HG03135 (cell line): ENCODE results near the gene CEMIP2.

Experiments
- ATAC-seq: cut with Tn5 transposase; IDR thresholded peaks from one replicate; pipeline ENCODE4 v1.9.1; 2021; ENCODE audit warnings: mild to moderate bottlenecking, moderate library complexity; ENCODE audit not compliant: unreplicated experiment

Gene CEMIP2

DNA sequence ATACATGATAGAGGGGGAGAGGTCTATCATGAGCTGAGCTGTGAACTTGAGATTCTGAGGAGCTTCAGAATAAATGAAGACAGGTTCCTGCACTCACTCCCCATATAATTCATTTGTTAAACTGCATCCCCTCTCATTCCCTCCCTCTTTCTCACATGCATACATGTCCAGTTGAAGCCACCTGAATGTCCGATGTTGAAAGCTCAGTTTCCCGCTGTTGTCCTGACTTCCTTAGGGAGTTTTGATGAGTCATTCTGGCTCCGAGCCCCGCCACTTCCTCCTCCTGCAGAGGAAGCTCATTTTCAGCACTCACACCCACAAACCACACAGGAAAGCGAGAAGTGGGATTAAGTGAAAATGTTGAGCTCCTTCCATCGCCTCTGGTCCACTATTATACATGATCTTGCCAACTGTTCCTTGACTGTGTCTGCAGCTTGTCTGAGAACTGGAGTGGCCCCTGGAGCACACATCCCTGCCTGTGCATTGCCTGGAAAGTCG lies 121.2 kb downstream of the CEMIP2 start:
- no peak for ATAC-seq

DNA sequence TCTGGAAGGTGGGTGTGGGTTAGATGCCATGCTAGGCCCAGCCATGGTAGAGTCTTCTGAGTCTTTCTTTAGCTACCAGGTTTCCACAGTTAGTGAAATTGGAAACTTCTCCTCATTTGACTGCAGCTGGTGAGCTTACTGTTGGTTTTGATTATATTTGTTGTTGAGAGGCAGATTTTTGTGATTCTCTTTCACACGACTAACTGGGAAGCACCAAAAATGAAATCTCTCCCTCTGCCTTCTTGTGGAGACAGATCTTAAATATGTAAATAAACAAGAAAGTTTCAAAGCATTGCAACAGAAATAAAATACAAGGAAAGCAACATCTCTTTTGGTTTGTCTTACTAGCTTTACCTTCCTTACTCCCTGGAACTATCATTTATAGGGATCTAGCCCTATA lies 122.2 kb downstream of the CEMIP2 start:
- no peak for ATAC-seq

DNA sequence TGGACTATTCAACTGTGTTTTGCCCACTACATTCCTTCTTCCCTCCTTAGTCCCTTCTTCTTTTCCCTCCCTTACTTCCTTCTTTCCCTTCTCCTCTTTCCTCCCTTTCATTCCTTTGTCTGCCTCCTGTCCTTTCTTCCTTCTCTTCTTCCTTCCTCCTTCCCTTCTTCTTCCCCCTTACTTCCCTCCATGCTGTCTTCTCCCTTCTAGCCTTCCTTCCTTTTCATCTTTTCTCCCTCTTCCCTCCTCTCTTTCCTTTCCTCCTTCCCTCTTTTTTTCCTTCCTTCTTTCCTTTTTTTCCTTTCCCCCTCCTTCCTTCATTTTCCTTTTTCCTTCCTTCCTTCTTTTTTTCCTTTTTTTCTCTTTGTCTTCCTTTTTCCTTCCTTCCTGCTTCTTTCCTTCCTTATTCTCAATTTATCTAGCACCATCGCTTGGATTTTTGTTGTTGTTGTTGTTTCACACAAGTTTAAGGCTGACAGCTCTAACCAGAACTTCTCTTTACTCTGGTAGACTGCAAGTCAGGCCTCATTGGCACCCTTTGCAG lies 123.4 kb downstream of the CEMIP2 start:
- ATAC-seq = no peak

DNA sequence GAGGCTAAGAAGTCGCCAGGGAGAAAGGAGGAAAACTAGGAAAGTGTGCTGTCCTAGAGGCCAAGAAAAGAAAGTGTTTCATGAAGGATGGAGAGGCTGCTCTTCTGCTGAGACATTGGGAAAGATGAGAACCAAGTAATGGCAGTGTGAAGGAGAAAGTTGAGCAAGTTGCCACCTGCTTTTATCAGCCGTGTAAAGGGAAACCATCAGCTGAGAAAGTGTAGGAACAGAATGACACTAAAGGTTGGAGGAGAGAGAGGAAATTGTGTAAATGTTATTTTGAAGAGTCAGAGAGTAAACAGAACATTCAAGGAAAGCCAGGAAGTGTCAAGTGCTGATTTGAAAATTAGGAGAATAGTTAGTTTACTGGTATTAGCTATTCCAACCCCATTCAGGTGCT lies 125.0 kb downstream of the CEMIP2 start:
- no peak for ATAC-seq

DNA sequence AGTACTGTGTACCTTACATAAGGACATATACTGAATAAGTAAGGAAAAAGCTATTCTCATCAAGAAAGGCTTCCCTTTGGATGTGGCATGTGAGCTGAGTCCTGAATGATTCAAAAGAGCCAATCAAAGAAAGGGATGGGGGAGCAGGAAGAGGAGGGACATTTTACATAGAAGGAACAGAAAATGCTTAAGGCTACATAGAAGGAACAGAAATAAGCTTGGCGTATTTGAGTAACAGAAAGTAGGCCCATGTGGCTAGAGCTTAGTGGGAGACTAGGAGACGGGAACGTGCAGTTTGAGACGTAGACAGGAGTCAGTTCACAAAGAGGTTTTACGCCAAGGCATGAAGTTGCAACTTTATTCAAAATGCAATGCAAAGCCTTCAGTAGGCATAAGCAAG lies 126.3 kb downstream of the CEMIP2 start:
- ATAC-seq = no peak

DNA sequence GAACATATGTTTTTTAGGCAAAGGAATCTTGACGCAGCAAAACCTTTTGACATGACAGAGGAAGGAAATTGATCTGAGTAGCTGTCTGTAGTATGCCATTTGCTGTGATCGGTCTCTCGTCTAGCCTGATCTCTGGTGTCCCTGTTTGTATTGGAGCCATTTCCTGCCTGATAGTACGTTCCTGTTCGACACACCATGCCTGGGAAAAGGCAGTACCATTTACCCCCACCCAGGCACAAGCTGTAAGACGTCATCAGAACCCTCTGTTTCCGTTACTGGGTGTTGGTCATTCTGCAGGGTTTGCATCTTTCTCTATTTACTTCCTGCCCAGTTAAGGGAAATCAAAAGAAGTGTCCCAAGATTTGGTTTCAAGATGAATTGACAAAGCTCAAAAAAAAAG lies 129.7 kb downstream of the CEMIP2 start:
- no peak for ATAC-seq

DNA sequence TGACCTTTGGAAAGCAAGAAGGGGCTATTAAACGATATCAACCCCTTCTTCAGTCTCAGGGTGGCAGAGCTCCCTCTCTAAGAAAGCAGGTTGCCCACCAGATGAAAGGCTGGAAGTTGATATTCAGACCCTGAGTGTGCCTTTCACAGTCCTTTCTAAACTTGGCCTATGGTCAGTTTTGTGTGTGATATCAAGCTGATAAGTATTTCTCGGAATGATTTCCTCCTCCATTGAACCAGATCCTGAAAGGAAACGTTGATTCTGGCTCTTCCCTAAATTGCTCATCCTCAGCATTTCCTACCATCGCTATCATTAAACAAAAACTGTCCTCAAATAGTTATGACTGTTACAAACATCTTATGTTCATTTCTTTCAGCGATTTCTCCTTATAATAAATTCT lies 130.4 kb downstream of the CEMIP2 start:
- no peak for ATAC-seq

DNA sequence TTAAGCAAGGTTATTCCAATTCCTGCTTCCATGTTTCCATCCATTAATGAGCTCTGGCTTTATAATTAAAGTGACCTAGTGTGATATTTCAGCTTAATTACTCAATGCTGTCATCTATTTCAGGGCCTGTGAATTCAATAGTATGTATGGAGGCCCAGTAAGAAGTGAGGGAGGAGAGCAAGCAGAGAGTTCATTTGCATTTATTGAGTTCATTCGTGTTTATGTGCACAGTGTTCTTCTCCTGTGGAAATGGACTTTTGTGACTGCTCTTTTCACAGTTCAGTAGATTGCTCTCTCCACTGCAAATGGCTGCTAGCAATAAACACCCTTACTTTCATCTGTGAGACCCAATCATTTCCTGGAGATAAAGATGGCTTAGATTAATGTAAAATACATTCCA lies 130.9 kb downstream of the CEMIP2 start:
- no peak for ATAC-seq

DNA sequence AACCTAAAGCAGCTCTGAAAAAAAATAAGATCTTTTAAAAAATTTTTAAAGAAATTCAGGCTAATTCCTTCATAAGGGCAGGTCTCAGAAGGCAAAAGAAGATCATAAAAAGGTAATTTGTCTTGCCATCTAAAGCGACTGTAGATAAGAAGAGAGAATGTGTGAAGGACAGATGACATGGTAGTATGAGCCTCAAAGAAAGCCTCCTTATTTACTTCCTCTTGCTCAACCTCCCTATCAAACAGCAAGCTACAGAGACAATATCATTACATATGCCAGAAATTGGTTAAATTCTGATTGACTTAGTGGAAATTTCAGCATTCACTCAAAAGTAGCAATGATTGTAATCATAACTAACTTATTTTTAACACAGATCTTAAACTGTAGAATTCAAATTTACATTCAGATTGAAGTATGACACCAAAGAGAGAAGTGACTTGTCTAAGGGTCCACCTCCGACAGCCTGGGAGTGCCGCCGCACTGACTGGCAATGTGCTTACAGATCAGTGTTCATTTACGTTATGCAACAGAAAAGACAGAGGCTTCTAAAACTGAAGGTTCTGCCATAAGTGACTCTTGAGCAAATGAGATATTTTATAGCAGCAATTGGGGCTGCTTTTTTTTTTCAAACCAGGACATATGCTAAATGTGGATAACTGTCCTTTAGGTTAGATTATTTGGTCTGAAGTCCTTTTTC lies 132.0 kb downstream of the CEMIP2 start:
- ATAC-seq = no peak

DNA sequence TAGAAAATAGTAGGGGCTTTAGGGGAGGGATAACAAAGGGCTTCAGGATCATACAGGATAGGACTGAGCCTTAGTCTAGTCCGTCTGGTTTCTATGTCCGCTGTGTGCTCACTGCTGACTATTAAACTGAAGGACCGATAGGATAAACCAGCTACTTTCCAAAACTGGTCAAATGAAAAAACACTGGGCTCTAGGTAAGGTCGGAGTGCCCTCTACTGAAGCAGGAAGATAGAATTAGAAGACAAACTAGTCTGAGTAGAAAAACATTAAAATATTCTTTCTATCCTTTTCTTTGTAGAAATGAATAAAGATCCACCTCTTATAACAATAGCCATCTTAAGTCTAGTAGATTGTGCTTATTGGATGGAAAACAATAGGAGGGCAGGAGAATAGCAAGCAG lies 133.6 kb downstream of the CEMIP2 start:
- ATAC-seq = no peak
